Esophagus squamous epithelium (tissue), 4 donors: Measurements from ENCODE around the gene LYPD4.

Experiments used
- POLR2A ChIP-seq, 4 donors: fragments of 450-650 bp; IDR thresholded peaks; one replicate each; pipeline ENCODE4 v1.6.1; 2017; ENCODE audit warnings: antibody characterized with exemption in 4 of 4, mild to moderate bottlenecking in 4 of 4, moderate library complexity in 3 of 4
- TF ChIP-seq, protein P1 (sequence below), 6 experiments: fragments of 450-650 bp in 4 of 6; fragments of 200-600 bp in 2 of 6; sonication (generic) in 2 of 6; IDR thresholded peaks; one replicate each; pipeline ENCODE4 v1.5.1; 2016 to 2019; ENCODE audit warnings: antibody characterized with exemption in 6 of 6, mild to moderate bottlenecking in 4 of 6, moderate library complexity in 4 of 6

GRCh38 chr19:41811981-41812380, 32.5 kb downstream of the LYPD4 start:
- TF ChIP-seq, protein P1, sequence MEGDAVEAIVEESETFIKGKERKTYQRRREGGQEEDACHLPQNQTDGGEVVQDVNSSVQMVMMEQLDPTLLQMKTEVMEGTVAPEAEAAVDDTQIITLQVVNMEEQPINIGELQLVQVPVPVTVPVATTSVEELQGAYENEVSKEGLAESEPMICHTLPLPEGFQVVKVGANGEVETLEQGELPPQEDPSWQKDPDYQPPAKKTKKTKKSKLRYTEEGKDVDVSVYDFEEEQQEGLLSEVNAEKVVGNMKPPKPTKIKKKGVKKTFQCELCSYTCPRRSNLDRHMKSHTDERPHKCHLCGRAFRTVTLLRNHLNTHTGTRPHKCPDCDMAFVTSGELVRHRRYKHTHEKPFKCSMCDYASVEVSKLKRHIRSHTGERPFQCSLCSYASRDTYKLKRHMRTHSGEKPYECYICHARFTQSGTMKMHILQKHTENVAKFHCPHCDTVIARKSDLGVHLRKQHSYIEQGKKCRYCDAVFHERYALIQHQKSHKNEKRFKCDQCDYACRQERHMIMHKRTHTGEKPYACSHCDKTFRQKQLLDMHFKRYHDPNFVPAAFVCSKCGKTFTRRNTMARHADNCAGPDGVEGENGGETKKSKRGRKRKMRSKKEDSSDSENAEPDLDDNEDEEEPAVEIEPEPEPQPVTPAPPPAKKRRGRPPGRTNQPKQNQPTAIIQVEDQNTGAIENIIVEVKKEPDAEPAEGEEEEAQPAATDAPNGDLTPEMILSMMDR (IDR thresholded peaks at IDR 0.05), result no peak
- no peak for TF ChIP-seq POLR2A (IDR thresholded peaks at IDR 0.05)
